ENCODE results near the gene ZFP37. TPM values are rescaled to one million over a fixed set of nuclear protein-coding genes. Genes with fewer than 3 reads are reported as not detected.

ZFP37 gene
- total RNA-seq, 1 donor from 2014 or later: 2.6 TPM

DNA sequence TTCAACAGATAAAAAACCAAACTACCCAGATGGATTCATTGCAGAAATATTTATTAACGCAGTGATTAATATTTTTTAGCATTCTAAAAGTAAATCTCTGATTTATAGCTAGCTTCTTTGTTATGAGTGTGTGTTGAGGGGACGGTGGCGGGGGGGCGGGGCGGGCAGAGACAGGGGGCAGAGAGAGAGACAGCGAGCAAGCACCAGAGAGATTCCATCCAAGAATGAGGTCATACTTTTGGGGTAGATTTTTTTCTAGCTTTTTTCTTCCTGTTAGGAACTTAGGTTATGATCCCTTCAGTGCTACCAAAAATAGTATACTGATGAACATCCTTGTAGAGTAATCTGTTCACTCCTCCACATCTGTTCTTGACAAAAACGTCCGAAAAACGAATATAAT is 44.0 kb downstream of the ZFP37 start:
- Mint-ChIP-seq H3K9me3 (peaks cover 24% of the 10 kb centered on the region), H3K4me3 (peak overlapping the region; percentile 76), H3K4me1 (no peaks in the 10 kb centered on the region), H3K27ac (no peak overlapping the region), H3K36me3 (ENCODE audit: low read depth) (peaks cover 9% of the 10 kb centered on the region), H3K27me3 (peaks cover 7% of the 10 kb centered on the region)
- intact Hi-C loops (cut with micrococcal nuclease): no loop called here
- TF ChIP-seq, protein P1, sequence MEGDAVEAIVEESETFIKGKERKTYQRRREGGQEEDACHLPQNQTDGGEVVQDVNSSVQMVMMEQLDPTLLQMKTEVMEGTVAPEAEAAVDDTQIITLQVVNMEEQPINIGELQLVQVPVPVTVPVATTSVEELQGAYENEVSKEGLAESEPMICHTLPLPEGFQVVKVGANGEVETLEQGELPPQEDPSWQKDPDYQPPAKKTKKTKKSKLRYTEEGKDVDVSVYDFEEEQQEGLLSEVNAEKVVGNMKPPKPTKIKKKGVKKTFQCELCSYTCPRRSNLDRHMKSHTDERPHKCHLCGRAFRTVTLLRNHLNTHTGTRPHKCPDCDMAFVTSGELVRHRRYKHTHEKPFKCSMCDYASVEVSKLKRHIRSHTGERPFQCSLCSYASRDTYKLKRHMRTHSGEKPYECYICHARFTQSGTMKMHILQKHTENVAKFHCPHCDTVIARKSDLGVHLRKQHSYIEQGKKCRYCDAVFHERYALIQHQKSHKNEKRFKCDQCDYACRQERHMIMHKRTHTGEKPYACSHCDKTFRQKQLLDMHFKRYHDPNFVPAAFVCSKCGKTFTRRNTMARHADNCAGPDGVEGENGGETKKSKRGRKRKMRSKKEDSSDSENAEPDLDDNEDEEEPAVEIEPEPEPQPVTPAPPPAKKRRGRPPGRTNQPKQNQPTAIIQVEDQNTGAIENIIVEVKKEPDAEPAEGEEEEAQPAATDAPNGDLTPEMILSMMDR (IDR thresholded peaks at IDR 0.05): no peak
- DNase-seq (no peak), ATAC-seq (ENCODE audit: low read depth) (no peak)
- CTCF ChIA-PET: no interaction called here
- POLR2A ChIA-PET: no interaction called here

DNA sequence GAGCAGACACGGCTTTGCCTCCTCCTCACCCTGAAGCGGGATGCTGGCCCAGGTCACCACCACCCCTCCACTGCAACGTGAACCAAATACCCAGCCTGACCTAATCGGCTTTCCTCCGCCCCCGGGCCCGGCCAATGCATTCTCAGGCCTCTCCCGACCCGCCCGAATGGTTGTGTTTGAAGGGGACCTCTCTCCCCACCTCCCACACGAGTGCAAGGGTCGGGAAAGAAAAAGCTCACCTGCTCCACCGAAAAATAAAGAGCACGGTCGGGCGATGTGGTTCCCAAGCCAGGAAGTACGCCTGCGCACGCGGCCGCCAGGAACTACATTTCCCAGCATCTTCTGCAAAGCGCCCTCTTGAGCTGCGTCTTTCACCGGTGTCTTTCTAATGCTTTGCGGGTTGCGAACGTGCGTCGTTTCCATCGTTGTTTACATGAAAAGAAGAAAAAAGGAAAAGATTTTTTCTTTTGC is 44.6 kb downstream of the ZFP37 start, which contains the start of gene ZNF883:
ZNF883 (minus strand) TSS at position 282 of the 471 bp plus-strand sequence.
- H3K27me3 Mint-ChIP-seq: peaks cover 7% of the 10 kb centered on the region
- no peaks in the 10 kb centered on the region for H3K4me1 Mint-ChIP-seq
- peaks cover 23% of the 10 kb centered on the region for H3K9me3 Mint-ChIP-seq
- intact Hi-C loops (cut with micrococcal nuclease): no loop called here
- ATAC-seq (ENCODE audit: low read depth): peak; percentile 42
- peaks cover 9% of the 10 kb centered on the region for H3K36me3 Mint-ChIP-seq (ENCODE audit: low read depth)
- H3K4me3 Mint-ChIP-seq: peak within 1 kb of the TSS; percentile 76
- DNase-seq: no peak
- no peak within 1 kb of the TSS for H3K27ac Mint-ChIP-seq
- TF ChIP-seq, protein P1 (IDR thresholded peaks at IDR 0.05): no peak
- ChIA-PET POLR2A (no interaction called here), CTCF (no interaction called here)

DNA sequence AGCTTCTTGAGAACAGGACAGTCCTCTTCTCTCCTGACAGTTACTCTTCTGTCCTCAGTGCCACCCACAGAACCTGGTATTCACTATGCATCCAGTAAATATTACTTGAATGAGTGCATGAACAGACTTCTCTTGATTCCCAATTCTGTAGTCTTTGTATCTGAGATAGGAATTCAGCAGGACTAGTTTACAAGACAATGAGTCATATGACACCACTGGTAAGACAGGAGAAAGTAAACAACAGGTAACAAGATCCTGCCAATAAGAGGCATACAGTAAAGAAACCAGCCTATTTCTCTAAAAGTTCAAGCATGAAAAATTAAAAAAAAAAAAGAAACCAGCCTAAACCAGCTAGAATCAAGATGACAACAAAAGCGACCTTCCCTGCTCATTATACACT is 50.7 kb downstream of the ZFP37 start:
- H3K4me1 Mint-ChIP-seq: no peaks in the 10 kb centered on the region
- no peak overlapping the region for H3K4me3 Mint-ChIP-seq
- no peak for ATAC-seq (ENCODE audit: low read depth)
- no peak for DNase-seq
- H3K9me3 Mint-ChIP-seq: peaks cover 28% of the 10 kb centered on the region
- intact Hi-C loops (cut with micrococcal nuclease): no loop called here
- ChIA-PET CTCF (no interaction called here), POLR2A (no interaction called here)
- H3K27ac Mint-ChIP-seq: no peak overlapping the region
- H3K27me3 Mint-ChIP-seq: peaks cover 1% of the 10 kb centered on the region
- peaks cover 21% of the 10 kb centered on the region for H3K36me3 Mint-ChIP-seq (ENCODE audit: low read depth)
- TF ChIP-seq, protein P1 (IDR thresholded peaks at IDR 0.05): no peak

DNA sequence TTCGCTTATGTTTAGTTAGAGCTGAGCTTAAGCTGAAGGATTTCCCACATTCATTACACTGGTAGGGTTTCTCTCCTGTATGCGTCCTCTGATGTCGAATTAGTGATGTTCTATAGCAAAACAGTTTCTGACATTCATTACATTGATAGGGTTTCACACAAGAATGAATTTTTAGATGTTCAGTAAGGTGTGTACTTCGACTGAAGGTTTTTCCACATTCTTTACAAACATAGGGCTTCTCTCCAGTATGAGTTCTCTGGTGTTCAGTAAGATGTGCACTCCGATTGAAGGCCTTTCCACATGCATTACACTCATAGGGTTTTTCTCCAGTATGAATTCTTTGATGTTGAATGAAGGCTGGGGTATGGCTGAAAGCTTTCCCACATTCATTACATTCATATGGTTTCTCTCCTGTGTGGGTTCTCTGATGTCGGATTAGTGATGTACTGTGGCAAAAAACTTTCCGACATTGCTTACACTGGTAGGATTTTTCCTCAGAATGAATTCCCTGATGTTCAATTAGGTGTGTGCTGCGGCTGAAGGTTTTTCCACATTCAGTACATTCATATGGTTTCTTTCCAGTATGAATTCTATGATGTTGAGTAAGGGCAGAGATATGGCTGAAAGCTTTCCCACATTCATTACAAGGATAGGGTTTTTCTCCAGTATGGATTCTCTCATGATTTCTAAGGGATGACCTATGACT is 59.1 kb downstream of the ZFP37 start:
- ChIA-PET CTCF (no interaction called here), POLR2A (no interaction called here)
- Mint-ChIP-seq H3K4me1 (no peaks in the 10 kb centered on the region), H3K27me3 (no peaks in the 10 kb centered on the region), H3K36me3 (ENCODE audit: low read depth) (peaks cover 42% of the 10 kb centered on the region), H3K9me3 (peaks cover 44% of the 10 kb centered on the region), H3K4me3 (no peak overlapping the region), H3K27ac (no peak overlapping the region)
- ATAC-seq (ENCODE audit: low read depth) (no peak), DNase-seq (no peak)
- intact Hi-C loops (cut with micrococcal nuclease): no loop called here
- TF ChIP-seq, protein P1 (IDR thresholded peaks at IDR 0.05): no peak

Other genes starting within 250 kb of the ZFP37 start
- not detected in 2 replicates for gene SLC46A2, start 165.8 kb downstream of the ZFP37 start, total RNA-seq
- gene ZNF883, start 44.5 kb downstream of the ZFP37 start, total RNA-seq: 0.33 and 1.0 TPM in 2 replicates
- 0.93 and 1.1 TPM in 2 replicates for gene SLC31A2, start 94.3 kb upstream of the ZFP37 start, total RNA-seq
- 48.3 and 49.1 TPM in 2 replicates for gene FKBP15, start 164.6 kb upstream of the ZFP37 start, total RNA-seq
- 5.7 and 7.3 TPM in 2 replicates for gene SLC31A1, start 164.8 kb upstream of the ZFP37 start, total RNA-seq
- 30.4 and 31.7 TPM in 2 replicates for gene CDC26, start 218.8 kb upstream of the ZFP37 start, total RNA-seq
- gene PRPF4, start 218.9 kb upstream of the ZFP37 start, total RNA-seq: 32.8 and 36.7 TPM in 2 replicates
- gene RNF183, start 246.7 kb upstream of the ZFP37 start, total RNA-seq: not detected in 2 replicates

All from activated B cell treated with CpG ODN at 0.5 μM for 24 hours (primary cell).